DOHH2 (cell line): Measurements from ENCODE around the gene TFF1.

ENCODE experiments used
- H3F3A ChIP-seq: fragments of 200-600 bp; sonication (generic), shearing (Covaris generic); 2 replicates; pipeline ENCODE4 v1.6.0; 2016; ENCODE audit warnings: antibody characterized with exemption, mild to moderate bottlenecking; ENCODE audit not compliant: control insufficient read depth, insufficient read depth
- H3K27ac ChIP-seq: fragments of 200-600 bp; sonication (generic); 2 replicates; pipeline ENCODE4 v1.5.1; 2014; ENCODE audit warnings: low read depth, mild to moderate bottlenecking, low read length, moderate library complexity
- H3K27me3 ChIP-seq: fragments of 200-600 bp; sonication (generic); 2 replicates; pipeline ENCODE4 v1.6.1; 2014; ENCODE audit warnings: mild to moderate bottlenecking, low read length, mixed read lengths; ENCODE audit not compliant: control insufficient read depth
- H3K36me3 ChIP-seq: fragments of 200-600 bp; sonication (generic); 2 replicates; pipeline ENCODE4 v1.6.1; 2014; ENCODE audit warnings: mild to moderate bottlenecking, low read length, moderate library complexity, mixed read lengths; ENCODE audit not compliant: control insufficient read depth
- H3K4me1 ChIP-seq: fragments of 200-600 bp; sonication (generic); 2 replicates; pipeline ENCODE4 v1.6.1; 2014; ENCODE audit warnings: mild to moderate bottlenecking, low read length, mixed read lengths; ENCODE audit not compliant: control insufficient read depth
- H3K4me2 ChIP-seq: fragments of 200-600 bp; sonication (generic); 2 replicates; pipeline ENCODE4 v1.6.0; 2014; ENCODE audit warnings: mild to moderate bottlenecking, low read length, moderate library complexity
- H3K4me3 ChIP-seq: fragments of 200-600 bp; sonication (generic); 2 replicates; pipeline ENCODE4 v1.5.1; 2014; ENCODE audit warnings: mild to moderate bottlenecking, low read length, mixed read lengths
- H3K79me2 ChIP-seq: fragments of 200-600 bp; sonication (generic); 2 replicates; pipeline ENCODE4 v1.6.1; 2014; ENCODE audit warnings: mild to moderate bottlenecking, low read length, mixed read lengths; ENCODE audit not compliant: control insufficient read depth
- H3K9me2 ChIP-seq: fragments of 200-600 bp; sonication (generic); replicated peaks from 2 replicates; pipeline ENCODE4 v1.6.1; 2014; ENCODE audit warnings: mild to moderate bottlenecking, low read length, mixed read lengths; ENCODE audit not compliant: control insufficient read depth
- H3K9me3 ChIP-seq: fragments of 200-600 bp; sonication (generic); 2 replicates; pipeline ENCODE4 v1.6.1; 2014; ENCODE audit warnings: antibody characterized with exemption, low read length, mixed read lengths; ENCODE audit not compliant: control insufficient read depth, insufficient read depth
- H4K20me1 ChIP-seq: fragments of 200-600 bp; sonication (generic); 2 replicates; pipeline ENCODE4 v1.6.0; 2014; ENCODE audit warnings: low read depth, mild to moderate bottlenecking, antibody characterized with exemption, low read length, moderate library complexity; ENCODE audit not compliant: control insufficient read depth, insufficient read depth
- EZH2phosphoT487 ChIP-seq: fragments of 200-600 bp; sonication (generic); IDR thresholded peaks from 2 replicates; pipeline ENCODE4 v1.6.1; 2017; ENCODE audit warnings: borderline replicate concordance, mild to moderate bottlenecking, antibody characterized with exemption, low read length, moderate library complexity, mixed read lengths
- TF ChIP-seq, protein P1 (sequence below): fragments of 200-600 bp; sonication (generic); IDR thresholded peaks from one replicate; pipeline ENCODE4 v1.5.1; 2014; ENCODE audit warnings: antibody characterized with exemption, mild to moderate bottlenecking, low read depth, low read length; ENCODE audit not compliant: poor library complexity, severe bottlenecking

Gene TFF1

DNA sequence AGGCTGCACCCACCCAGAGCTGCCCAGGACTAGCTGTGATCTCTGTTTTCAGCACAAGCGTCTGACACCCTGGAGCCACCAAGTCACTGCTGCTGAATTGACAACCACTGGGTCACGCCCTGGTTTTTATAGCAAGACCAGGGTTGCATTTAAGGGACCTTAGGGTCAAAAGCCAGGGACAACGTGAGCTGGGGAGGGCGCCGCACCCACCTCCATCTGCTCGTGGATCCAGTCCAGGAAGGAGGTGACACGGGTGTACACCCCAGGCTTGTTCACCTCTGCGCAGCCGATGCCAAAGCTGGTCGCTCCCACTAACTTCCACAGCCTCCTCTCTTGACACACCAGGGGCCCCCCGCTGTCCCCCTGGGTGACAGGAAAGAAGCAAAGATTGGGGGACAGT lies 9.2 kb upstream of the TFF1 start:
- Histone ChIP-seq H3K9me3 (no peaks in the 10 kb centered on the region), H3K9me2 (no peaks in the 10 kb centered on the region), H3K27ac (no peak overlapping the region), H3K36me3 (no peaks in the 10 kb centered on the region), H3K79me2 (no peaks in the 10 kb centered on the region), H3K27me3 (peaks cover 18% of the 10 kb centered on the region), H4K20me1 (no peaks in the 10 kb centered on the region), H3K4me2 (no peak overlapping the region), H3K4me1 (peaks cover 8% of the 10 kb centered on the region), H3F3A (no peaks in the 10 kb centered on the region), H3K4me3 (no peak overlapping the region)
- no peak for TF ChIP-seq EZH2phosphoT487
- TF ChIP-seq, protein P1, sequence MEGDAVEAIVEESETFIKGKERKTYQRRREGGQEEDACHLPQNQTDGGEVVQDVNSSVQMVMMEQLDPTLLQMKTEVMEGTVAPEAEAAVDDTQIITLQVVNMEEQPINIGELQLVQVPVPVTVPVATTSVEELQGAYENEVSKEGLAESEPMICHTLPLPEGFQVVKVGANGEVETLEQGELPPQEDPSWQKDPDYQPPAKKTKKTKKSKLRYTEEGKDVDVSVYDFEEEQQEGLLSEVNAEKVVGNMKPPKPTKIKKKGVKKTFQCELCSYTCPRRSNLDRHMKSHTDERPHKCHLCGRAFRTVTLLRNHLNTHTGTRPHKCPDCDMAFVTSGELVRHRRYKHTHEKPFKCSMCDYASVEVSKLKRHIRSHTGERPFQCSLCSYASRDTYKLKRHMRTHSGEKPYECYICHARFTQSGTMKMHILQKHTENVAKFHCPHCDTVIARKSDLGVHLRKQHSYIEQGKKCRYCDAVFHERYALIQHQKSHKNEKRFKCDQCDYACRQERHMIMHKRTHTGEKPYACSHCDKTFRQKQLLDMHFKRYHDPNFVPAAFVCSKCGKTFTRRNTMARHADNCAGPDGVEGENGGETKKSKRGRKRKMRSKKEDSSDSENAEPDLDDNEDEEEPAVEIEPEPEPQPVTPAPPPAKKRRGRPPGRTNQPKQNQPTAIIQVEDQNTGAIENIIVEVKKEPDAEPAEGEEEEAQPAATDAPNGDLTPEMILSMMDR, result no peak

DNA sequence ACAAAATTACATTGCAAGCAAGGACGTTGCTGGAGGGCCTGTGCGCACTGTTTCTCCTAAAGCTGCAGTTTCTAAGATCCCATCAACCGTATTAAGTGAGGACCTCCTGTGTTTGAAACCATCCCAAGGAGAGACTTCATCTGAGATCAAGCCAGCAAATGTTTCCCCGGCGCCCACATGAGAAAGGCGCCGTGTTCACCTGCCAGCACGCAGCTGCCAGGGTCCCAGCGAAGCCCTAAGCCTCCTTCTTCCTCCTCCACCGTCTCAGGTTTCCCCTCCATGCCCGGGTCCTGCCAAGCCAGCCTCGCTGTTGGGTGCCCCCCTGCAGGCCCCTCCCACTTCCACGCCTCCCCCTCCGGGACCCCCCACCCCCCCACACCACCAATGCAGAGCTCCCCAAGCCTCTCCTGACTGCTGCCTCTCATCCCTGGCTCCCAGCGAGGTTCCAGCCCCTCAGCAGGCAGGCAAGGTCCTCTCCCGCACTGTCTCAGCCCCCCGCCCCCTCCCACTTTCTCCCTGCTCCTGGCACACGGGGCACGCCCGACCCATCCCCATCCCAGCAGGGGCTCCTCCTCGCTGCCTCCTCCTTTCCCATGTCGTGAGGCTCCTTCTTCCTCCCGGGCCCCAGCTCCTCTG lies 8.6 kb upstream of the TFF1 start:
- H3K4me2 ChIP-seq, result no peak overlapping the region
- no peak overlapping the region for H3K4me3 ChIP-seq
- H3K27ac ChIP-seq, result no peak overlapping the region
- no peaks in the 10 kb centered on the region for H3F3A ChIP-seq
- H3K9me3 ChIP-seq, result no peaks in the 10 kb centered on the region
- H3K79me2 ChIP-seq, result no peaks in the 10 kb centered on the region
- no peaks in the 10 kb centered on the region for H4K20me1 ChIP-seq
- no peaks in the 10 kb centered on the region for H3K9me2 ChIP-seq
- peaks cover 8% of the 10 kb centered on the region for H3K4me1 ChIP-seq
- no peak for TF ChIP-seq EZH2phosphoT487
- TF ChIP-seq, protein P1, result no peak
- peaks cover 18% of the 10 kb centered on the region for H3K27me3 ChIP-seq
- no peaks in the 10 kb centered on the region for H3K36me3 ChIP-seq

DNA sequence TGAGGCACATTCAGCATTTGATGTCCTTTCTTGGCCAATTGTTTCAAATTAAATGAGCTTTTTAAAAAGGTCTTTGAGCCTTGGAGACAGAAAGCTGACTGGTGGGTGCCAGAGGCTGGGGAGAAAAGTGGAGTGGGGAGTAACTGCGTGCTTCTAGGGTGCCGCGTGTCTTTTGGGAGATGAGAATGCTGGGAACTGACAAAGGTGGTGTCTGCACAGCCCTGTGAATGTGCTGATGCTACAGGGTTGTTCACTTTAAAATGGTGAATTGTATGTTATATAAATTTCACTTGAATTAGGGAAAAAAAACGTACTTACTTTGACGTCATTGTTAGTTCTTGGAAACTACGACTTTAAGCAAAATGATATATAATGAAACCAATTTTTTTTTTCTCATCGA lies 8.1 kb upstream of the TFF1 start:
- Histone ChIP-seq H3K27me3 (peaks cover 18% of the 10 kb centered on the region), H3K4me1 (peaks cover 3% of the 10 kb centered on the region), H3K9me2 (no peaks in the 10 kb centered on the region), H3K79me2 (no peaks in the 10 kb centered on the region), H3K27ac (no peak overlapping the region), H3K9me3 (no peaks in the 10 kb centered on the region), H3K4me2 (no peak overlapping the region), H3K36me3 (no peaks in the 10 kb centered on the region), H3K4me3 (no peak overlapping the region), H4K20me1 (no peaks in the 10 kb centered on the region), H3F3A (no peaks in the 10 kb centered on the region)
- TF ChIP-seq EZH2phosphoT487, result no peak

DNA sequence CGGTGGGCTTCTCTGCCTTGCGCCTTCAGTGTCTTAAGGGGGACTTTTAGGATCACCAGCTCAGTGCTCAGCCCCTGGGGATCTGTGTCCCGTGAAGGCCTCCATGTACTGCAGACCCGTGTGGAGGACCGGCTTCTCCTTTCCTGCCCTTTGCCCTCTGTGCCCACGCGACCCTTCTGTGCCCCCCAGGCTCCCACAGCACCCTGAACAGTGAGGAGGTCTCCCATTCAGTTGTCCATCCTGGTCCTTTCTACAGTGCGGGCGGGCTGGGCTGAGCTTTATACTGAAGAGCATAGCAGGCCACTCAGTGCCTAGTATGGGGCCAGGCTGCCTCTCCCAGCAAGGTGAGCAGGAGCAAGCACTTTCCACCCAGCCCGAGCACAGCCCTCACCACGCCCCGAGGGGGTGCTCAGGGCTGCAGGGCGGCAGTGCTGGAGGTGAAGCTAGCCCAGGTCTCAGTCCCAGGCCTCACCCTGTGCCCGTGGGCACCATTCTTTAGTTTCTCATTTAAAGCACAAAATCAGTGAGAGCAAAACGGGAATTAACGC lies 7.6 kb upstream of the TFF1 start:
- H3K9me2 ChIP-seq, result no peaks in the 10 kb centered on the region
- H3K4me1 ChIP-seq, result no peaks in the 10 kb centered on the region
- H4K20me1 ChIP-seq, result no peaks in the 10 kb centered on the region
- no peak overlapping the region for H3K4me2 ChIP-seq
- TF ChIP-seq, protein P1, result no peak
- no peak for TF ChIP-seq EZH2phosphoT487
- no peak overlapping the region for H3K4me3 ChIP-seq
- peaks cover 18% of the 10 kb centered on the region for H3K27me3 ChIP-seq
- H3F3A ChIP-seq, result no peaks in the 10 kb centered on the region
- H3K79me2 ChIP-seq, result no peaks in the 10 kb centered on the region
- no peak overlapping the region for H3K27ac ChIP-seq
- no peaks in the 10 kb centered on the region for H3K9me3 ChIP-seq
- no peaks in the 10 kb centered on the region for H3K36me3 ChIP-seq
